SIG-M5 treated with dmso at 0.1 percent for 504 hours (cell line): ENCODE results near the gene ACSL1.
"Not testable (repeated sequence)": the region's sequence is repeated elsewhere in the genome, so short reads cannot be mapped to it uniquely, and the experiment has no call there.

Source experiments
- DNase-seq: peaks from one replicate; lab custom pipeline; 2025; ENCODE audit not compliant: unreplicated experiment; lab: John Stamatoyannopoulos, UW

The ACSL1 gene

GRCh38 chr4:184792950-184793555 is 32.7 kb downstream of the ACSL1 start:
- DNase-seq: peak; percentile 92

GRCh38 chr4:184792334-184792733 is 33.4 kb downstream of the ACSL1 start:
- no peak for DNase-seq

GRCh38 chr4:184790826-184791225 is 34.9 kb downstream of the ACSL1 start:
- DNase-seq: no peak

- DNase-seq: no peak
Observed at GRCh38 chr4:184787766-184788503, 37.8 kb downstream of the ACSL1 start.

- no peak for DNase-seq
Observed at GRCh38 chr4:184785813-184786212, 40.0 kb downstream of the ACSL1 start.

GRCh38 chr4:184784628-184785257 is 41.0 kb downstream of the ACSL1 start:
- DNase-seq: no peak

GRCh38 chr4:184782731-184783373 is 42.9 kb downstream of the ACSL1 start:
- no peak for DNase-seq

GRCh38 chr4:184779160-184779559 is 46.6 kb downstream of the ACSL1 start:
- DNase-seq: not testable (repeated sequence)

GRCh38 chr4:184778325-184778724 is 47.4 kb downstream of the ACSL1 start:
- no peak for DNase-seq

- DNase-seq: no peak
Observed at GRCh38 chr4:184776821-184777220, 48.9 kb downstream of the ACSL1 start.

- no peak for DNase-seq
Observed at GRCh38 chr4:184775854-184776555, 49.8 kb downstream of the ACSL1 start.

- DNase-seq: no peak
Observed at GRCh38 chr4:184774152-184774551, 51.6 kb downstream of the ACSL1 start.

GRCh38 chr4:184771416-184771815 is 54.4 kb downstream of the ACSL1 start:
- no peak for DNase-seq

GRCh38 chr4:184769141-184769765 is 56.5 kb downstream of the ACSL1 start:
- no peak for DNase-seq

- no peak for DNase-seq
Observed at GRCh38 chr4:184768296-184768695, 57.5 kb downstream of the ACSL1 start.

- DNase-seq: no peak
Observed at GRCh38 chr4:184766446-184766845, 59.3 kb downstream of the ACSL1 start.

- DNase-seq: no peak
Observed at GRCh38 chr4:184765473-184766340, 60.1 kb downstream of the ACSL1 start.

- no peak for DNase-seq
Observed at GRCh38 chr4:184764601-184765000, 61.2 kb downstream of the ACSL1 start.

- DNase-seq: no peak
Observed at GRCh38 chr4:184763150-184763780, 62.5 kb downstream of the ACSL1 start.
